ENCODE results near the gene CHST5. TPM values are rescaled to one million over a fixed set of nuclear protein-coding genes. Genes with fewer than 3 reads are reported as not detected.

The CHST5 gene
- total and polyA plus RNA-seq, 2 of the 13 experiments (the other 11 are each of a cell fraction or from before 2014, with no cell fraction given), result 0.05 TPM; not detected in 1

DNA sequence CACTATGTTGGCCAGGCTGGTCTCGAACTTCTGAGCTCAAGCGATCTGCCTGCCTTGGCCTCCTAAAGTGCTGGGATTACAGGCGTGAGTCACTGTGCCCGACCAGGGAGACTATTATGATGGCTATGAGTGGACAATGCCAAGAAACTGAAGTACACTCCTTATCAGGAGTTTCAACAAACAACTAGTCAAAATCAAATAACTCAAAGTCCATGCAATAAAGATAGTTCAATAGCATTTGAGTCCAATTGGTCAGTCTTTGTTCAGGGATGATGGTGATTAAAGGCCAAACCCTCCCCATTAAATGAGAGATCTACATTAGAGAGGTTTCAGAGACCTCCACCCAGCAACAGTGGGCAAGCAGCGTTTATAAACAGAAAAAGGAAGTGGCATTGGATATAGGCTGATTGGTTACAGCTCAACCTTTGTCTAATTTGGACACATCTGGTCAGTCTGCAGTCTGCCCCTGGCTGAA lies 8.0 kb downstream of the CHST5 start (continued):
- TF ChIP-seq ATF7 (IDR thresholded peaks at IDR 0.05), result no peak
- no peak for TF ChIP-seq ATF7 (CRISPR knock-in tag; IDR thresholded peaks at IDR 0.05)
- TF ChIP-seq NFYB (CRISPR knock-in tag; IDR thresholded peaks at IDR 0.05), result no peak
- no peak for TF ChIP-seq THYN1 (CRISPR knock-in tag; IDR thresholded peaks at IDR 0.05; ENCODE audit: borderline replicate concordance, low read depth)
- TF ChIP-seq KLF12 (CRISPR knock-in tag; IDR thresholded peaks at IDR 0.05; ENCODE audit: borderline replicate concordance), result no peak
- no peak for TF ChIP-seq PAX8 (CRISPR knock-in tag; IDR thresholded peaks at IDR 0.05; ENCODE audit: borderline replicate concordance)
- no peak for TF ChIP-seq ETV6 (CRISPR knock-in tag; conservative IDR thresholded peaks at IDR 0.05)
- TF ChIP-seq ZBTB21 (CRISPR knock-in tag; IDR thresholded peaks at IDR 0.05), result no peak
- TF ChIP-seq TP53 (CRISPR knock-in tag; conservative IDR thresholded peaks at IDR 0.05), result no peak
- no peak for TF ChIP-seq BHLHE40 (IDR thresholded peaks at IDR 0.05; ENCODE audit: low read length)
- peak; percentile 39; the same call in 1 of the 2 replicates for TF ChIP-seq GATAD2A (CRISPR knock-in tag; IDR thresholded peaks at IDR 0.05)
- TF ChIP-seq ZNF33A (CRISPR knock-in tag; IDR thresholded peaks at IDR 0.05; ENCODE audit: borderline replicate concordance), result no peak
- TF ChIP-seq, protein P1, sequence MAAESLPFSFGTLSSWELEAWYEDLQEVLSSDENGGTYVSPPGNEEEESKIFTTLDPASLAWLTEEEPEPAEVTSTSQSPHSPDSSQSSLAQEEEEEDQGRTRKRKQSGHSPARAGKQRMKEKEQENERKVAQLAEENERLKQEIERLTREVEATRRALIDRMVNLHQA (CRISPR knock-in tag; IDR thresholded peaks at IDR 0.05), result no peak
- TF ChIP-seq HNF4G (IDR thresholded peaks at IDR 0.05; ENCODE audit: borderline replicate concordance, low read depth, low read length), result peak; percentile 62
- no peak for TF ChIP-seq HNF4G (CRISPR knock-in tag; IDR thresholded peaks at IDR 0.05; ENCODE audit: borderline replicate concordance, low read depth)
- TF ChIP-seq ZBTB42 (CRISPR knock-in tag; IDR thresholded peaks at IDR 0.05), result no peak
- TF ChIP-seq, protein P2, sequence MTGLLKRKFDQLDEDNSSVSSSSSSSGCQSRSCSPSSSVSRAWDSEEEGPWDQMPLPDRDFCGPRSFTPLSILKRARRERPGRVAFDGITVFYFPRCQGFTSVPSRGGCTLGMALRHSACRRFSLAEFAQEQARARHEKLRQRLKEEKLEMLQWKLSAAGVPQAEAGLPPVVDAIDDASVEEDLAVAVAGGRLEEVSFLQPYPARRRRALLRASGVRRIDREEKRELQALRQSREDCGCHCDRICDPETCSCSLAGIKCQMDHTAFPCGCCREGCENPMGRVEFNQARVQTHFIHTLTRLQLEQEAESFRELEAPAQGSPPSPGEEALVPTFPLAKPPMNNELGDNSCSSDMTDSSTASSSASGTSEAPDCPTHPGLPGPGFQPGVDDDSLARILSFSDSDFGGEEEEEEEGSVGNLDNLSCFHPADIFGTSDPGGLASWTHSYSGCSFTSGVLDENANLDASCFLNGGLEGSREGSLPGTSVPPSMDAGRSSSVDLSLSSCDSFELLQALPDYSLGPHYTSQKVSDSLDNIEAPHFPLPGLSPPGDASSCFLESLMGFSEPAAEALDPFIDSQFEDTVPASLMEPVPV (CRISPR knock-in tag; IDR thresholded peaks at IDR 0.05), result no peak
- TF ChIP-seq ONECUT2 (CRISPR knock-in tag; IDR thresholded peaks at IDR 0.05), result no peak
- no peak for TF ChIP-seq RBFOX2 (IDR thresholded peaks at IDR 0.05; ENCODE audit: low read depth, low read length)
- TF ChIP-seq RNF2 (conservative IDR thresholded peaks at IDR 0.05; ENCODE audit: low read depth), result no peak
- TF ChIP-seq ZFP82 (CRISPR knock-in tag; IDR thresholded peaks at IDR 0.05; ENCODE audit: borderline replicate concordance), result no peak
- no peak for TF ChIP-seq ATRX (CRISPR knock-in tag; IDR thresholded peaks at IDR 0.05; ENCODE audit: borderline replicate concordance)
- TF ChIP-seq HOXA7 (CRISPR knock-in tag; IDR thresholded peaks at IDR 0.05), result no peak
- TF ChIP-seq ZNF274 (CRISPR knock-in tag; IDR thresholded peaks at IDR 0.05), result no peak
- TF ChIP-seq MED13 (CRISPR knock-in tag; IDR thresholded peaks at IDR 0.05), result no peak
- no peak for TF ChIP-seq ZNF737 (CRISPR knock-in tag; IDR thresholded peaks at IDR 0.05; ENCODE audit: borderline replicate concordance)
- TF ChIP-seq XBP1 (CRISPR knock-in tag; IDR thresholded peaks at IDR 0.05), result no peak
- TF ChIP-seq, protein P3, sequence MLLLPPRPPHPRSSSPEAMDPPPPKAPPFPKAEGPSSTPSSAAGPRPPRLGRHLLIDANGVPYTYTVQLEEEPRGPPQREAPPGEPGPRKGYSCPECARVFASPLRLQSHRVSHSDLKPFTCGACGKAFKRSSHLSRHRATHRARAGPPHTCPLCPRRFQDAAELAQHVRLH (CRISPR knock-in tag; IDR thresholded peaks at IDR 0.05; ENCODE audit: borderline replicate concordance, low read depth), result no peak
- TF ChIP-seq, protein P4, sequence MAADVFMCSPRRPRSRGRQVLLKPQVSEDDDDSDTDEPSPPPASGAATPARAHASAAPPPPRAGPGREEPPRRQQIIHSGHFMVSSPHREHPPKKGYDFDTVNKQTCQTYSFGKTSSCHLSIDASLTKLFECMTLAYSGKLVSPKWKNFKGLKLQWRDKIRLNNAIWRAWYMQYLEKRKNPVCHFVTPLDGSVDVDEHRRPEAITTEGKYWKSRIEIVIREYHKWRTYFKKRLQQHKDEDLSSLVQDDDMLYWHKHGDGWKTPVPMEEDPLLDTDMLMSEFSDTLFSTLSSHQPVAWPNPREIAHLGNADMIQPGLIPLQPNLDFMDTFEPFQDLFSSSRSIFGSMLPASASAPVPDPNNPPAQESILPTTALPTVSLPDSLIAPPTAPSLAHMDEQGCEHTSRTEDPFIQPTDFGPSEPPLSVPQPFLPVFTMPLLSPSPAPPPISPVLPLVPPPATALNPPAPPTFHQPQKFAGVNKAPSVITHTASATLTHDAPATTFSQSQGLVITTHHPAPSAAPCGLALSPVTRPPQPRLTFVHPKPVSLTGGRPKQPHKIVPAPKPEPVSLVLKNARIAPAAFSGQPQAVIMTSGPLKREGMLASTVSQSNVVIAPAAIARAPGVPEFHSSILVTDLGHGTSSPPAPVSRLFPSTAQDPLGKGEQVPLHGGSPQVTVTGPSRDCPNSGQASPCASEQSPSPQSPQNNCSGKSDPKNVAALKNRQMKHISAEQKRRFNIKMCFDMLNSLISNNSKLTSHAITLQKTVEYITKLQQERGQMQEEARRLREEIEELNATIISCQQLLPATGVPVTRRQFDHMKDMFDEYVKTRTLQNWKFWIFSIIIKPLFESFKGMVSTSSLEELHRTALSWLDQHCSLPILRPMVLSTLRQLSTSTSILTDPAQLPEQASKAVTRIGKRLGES (CRISPR knock-in tag; IDR thresholded peaks at IDR 0.05; ENCODE audit: borderline replicate concordance), result no peak
- TF ChIP-seq REL (CRISPR knock-in tag; conservative IDR thresholded peaks at IDR 0.05), result no peak

Data from HepG2 (cell line).